ENCODE measurements around the gene IQCF2. TPM values are rescaled to one million over a fixed set of nuclear protein-coding genes. Genes with fewer than 3 reads are reported as not detected.

The IQCF2 gene
- total RNA-seq, 1 experiment from 2014 or later, result not detected

DNA sequence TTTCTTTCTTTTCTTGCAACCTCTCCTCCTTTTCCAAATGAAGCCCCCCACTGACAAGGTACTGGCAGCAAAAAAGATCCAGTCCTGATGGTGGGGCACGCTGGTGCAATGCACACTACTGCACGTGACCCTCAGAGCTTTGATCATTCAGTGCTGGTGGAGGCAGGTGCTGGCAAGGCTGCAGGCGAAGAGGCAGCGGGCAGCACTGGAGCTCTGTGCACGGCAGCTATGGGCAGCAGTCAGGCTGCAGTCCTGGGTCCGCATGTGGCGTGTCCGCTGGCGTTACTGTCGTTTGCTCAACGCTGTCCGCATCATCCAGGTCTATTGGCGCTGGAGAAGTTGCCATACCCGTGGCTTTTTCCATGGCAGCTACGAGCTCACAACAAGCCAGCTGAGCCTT lies 42.3 kb upstream of the IQCF2 start:
- Histone ChIP-seq H3K36me3 (ENCODE audit: insufficient read depth, low read length, poor library complexity, severe bottlenecking) (no peaks in the 10 kb centered on the region), H3K4me1 (ENCODE audit: insufficient read depth, low read length, poor library complexity, severe bottlenecking) (no peaks in the 10 kb centered on the region), H3K4me3 (ENCODE audit: low read depth, low read length, poor library complexity, severe bottlenecking) (no peak overlapping the region), H3K27me3 (replicated peaks; ENCODE audit: insufficient read depth, low read depth, low read length, poor library complexity) (peaks cover under 1% of the 10 kb centered on the region), H3K27ac (ENCODE audit: low read depth, low read length, poor library complexity, severe bottlenecking) (no peak overlapping the region), H3K9me3 (ENCODE audit: low read depth, low read length, poor library complexity, severe bottlenecking) (no peaks in the 10 kb centered on the region)
- intact Hi-C loops (cut with micrococcal nuclease; ENCODE audit: unreplicated experiment), result no loop called here
- TF ChIP-seq EZH2 (IDR thresholded peaks at IDR 0.05; ENCODE audit: borderline replicate concordance, low read depth, low read length, poor library complexity, severe bottlenecking), result no peak
- TF ChIP-seq, protein P1, sequence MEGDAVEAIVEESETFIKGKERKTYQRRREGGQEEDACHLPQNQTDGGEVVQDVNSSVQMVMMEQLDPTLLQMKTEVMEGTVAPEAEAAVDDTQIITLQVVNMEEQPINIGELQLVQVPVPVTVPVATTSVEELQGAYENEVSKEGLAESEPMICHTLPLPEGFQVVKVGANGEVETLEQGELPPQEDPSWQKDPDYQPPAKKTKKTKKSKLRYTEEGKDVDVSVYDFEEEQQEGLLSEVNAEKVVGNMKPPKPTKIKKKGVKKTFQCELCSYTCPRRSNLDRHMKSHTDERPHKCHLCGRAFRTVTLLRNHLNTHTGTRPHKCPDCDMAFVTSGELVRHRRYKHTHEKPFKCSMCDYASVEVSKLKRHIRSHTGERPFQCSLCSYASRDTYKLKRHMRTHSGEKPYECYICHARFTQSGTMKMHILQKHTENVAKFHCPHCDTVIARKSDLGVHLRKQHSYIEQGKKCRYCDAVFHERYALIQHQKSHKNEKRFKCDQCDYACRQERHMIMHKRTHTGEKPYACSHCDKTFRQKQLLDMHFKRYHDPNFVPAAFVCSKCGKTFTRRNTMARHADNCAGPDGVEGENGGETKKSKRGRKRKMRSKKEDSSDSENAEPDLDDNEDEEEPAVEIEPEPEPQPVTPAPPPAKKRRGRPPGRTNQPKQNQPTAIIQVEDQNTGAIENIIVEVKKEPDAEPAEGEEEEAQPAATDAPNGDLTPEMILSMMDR (conservative IDR thresholded peaks at IDR 0.05; ENCODE audit: low read depth, low read length), result no peak
- no TSS peak for BruUV-seq (replicated peaks)
- ChIA-PET CTCF (no interaction called here), POLR2A (ENCODE audit: low non-redundant PET) (no interaction called here)
- no peak for DNase-seq (ENCODE audit: low spot score)

DNA sequence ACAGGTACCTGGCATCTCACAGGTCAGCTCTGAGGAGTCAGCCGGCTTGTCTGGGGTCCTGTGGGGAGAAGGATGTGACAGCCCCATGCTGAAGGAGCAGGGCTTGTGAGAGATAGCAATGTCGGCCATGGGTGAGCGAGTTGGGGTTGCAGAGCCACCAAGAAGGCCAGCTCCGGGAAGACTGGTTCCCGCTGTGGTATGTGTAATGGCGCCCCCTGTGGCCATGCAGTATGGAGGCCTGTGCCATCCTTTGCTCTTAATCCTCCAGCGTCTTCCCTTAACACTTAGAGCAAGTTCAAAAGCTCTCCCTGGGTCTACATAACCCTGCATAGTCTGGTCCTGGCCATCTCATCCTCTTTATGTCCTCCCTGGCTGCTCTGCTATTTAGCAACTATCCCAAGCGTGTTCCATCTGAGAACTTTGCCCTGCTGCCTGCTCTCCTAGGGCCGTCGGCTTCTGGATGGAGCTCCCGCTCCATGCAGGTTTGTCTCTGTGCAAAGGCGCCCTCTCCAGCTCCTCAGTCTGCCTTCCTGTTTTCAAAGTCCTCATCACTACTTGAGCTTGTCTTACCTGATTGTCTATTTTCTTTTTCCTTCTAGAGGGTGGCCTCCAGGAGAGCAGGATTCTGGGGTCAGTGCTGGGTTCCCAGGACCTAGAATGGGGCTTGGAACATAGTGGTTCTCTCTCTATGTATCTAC lies 41.6 kb upstream of the IQCF2 start:
- Histone ChIP-seq H3K36me3 (ENCODE audit: insufficient read depth, low read length, poor library complexity, severe bottlenecking) (no peaks in the 10 kb centered on the region), H3K27me3 (replicated peaks; ENCODE audit: insufficient read depth, low read depth, low read length, poor library complexity) (peaks cover 8% of the 10 kb centered on the region), H3K27ac (ENCODE audit: low read depth, low read length, poor library complexity, severe bottlenecking) (no peak overlapping the region), H3K4me3 (ENCODE audit: low read depth, low read length, poor library complexity, severe bottlenecking) (no peak overlapping the region), H3K9me3 (ENCODE audit: low read depth, low read length, poor library complexity, severe bottlenecking) (no peaks in the 10 kb centered on the region), H3K4me1 (ENCODE audit: insufficient read depth, low read length, poor library complexity, severe bottlenecking) (no peaks in the 10 kb centered on the region)
- intact Hi-C loops (cut with micrococcal nuclease; ENCODE audit: unreplicated experiment), result no loop called here
- CTCF ChIA-PET, result interaction anchor here (1.0 kb wide), 1 partner anchor 20 kb away, joined by 3 read pairs; no protein-coding TSS in a partner anchor
- POLR2A ChIA-PET (ENCODE audit: low non-redundant PET), result no interaction called here
- BruUV-seq (replicated peaks), result no TSS peak
- peak; percentile 10 for DNase-seq (ENCODE audit: low spot score)
- no peak for TF ChIP-seq EZH2 (IDR thresholded peaks at IDR 0.05; ENCODE audit: borderline replicate concordance, low read depth, low read length, poor library complexity, severe bottlenecking)
- TF ChIP-seq, protein P1 (conservative IDR thresholded peaks at IDR 0.05; ENCODE audit: low read depth, low read length), result peak; percentile 47

DNA sequence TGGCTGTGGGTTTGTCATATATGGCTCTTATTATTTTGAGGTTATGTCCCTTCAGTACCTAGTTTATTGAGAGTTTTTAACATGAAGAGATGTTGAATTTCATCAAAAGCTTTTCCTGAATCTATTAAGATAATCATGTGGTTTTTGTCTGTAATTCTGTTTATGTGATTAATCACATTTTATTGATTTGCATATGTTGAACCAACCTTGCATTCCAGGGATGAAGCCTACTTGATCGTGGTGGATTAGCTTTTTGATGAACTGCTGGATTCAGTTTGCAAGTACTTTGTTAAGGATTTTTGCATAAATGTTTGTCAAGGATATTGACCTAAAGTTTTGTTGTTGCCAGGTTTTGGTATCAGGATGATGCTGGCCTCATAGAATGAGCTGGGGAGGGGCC lies 33.1 kb upstream of the IQCF2 start:
- intact Hi-C loops (cut with micrococcal nuclease; ENCODE audit: unreplicated experiment), result no loop called here
- no peak overlapping the region for H3K27ac ChIP-seq (ENCODE audit: low read depth, low read length, poor library complexity, severe bottlenecking)
- ChIA-PET CTCF (no interaction called here), POLR2A (ENCODE audit: low non-redundant PET) (no interaction called here)
- no peaks in the 10 kb centered on the region for H3K4me1 ChIP-seq (ENCODE audit: insufficient read depth, low read length, poor library complexity, severe bottlenecking)
- TF ChIP-seq, protein P1 (conservative IDR thresholded peaks at IDR 0.05; ENCODE audit: low read depth, low read length), result no peak
- TF ChIP-seq EZH2 (IDR thresholded peaks at IDR 0.05; ENCODE audit: borderline replicate concordance, low read depth, low read length, poor library complexity, severe bottlenecking), result no peak
- no TSS peak for BruUV-seq (replicated peaks)
- no peak overlapping the region for H3K4me3 ChIP-seq (ENCODE audit: low read depth, low read length, poor library complexity, severe bottlenecking)
- DNase-seq (ENCODE audit: low spot score), result no peak
- peaks cover 8% of the 10 kb centered on the region for H3K27me3 ChIP-seq (replicated peaks; ENCODE audit: insufficient read depth, low read depth, low read length, poor library complexity)
- no peaks in the 10 kb centered on the region for H3K9me3 ChIP-seq (ENCODE audit: low read depth, low read length, poor library complexity, severe bottlenecking)
- H3K36me3 ChIP-seq (ENCODE audit: insufficient read depth, low read length, poor library complexity, severe bottlenecking), result no peaks in the 10 kb centered on the region
